Caco-2 (cell line): ENCODE results near the gene TNPO3. TPM values are rescaled to one million over a fixed set of nuclear protein-coding genes. Genes with fewer than 3 reads are reported as not detected.

Experiments
- BruUV-seq: library from RNA; stranded (reverse); fragments of 400-500 nt; replicated peaks from 2 replicates; lab custom pipeline; 2021; lab: Mats Ljungman, UMichigan
- CTCF ChIA-PET: fragments of 300-600 bp; sonication (Branson Sonifier 250); formaldehyde crosslinking; loops from one replicate; lab custom pipeline; 2022; ENCODE audit warnings: antibody characterized with exemption; lab: Charles Lee
- POLR2A ChIA-PET: fragments of 300-600 bp; sonication (Branson Sonifier 250); formaldehyde crosslinking; loops from one replicate; lab custom pipeline; 2022; ENCODE audit warnings: antibody characterized with exemption; lab: Charles Lee
- DNase-seq, 2 experiments: peaks; one replicate each; pipeline versions ENCODE4 v3.0.0 to v3.0.0-alpha.2; 2020 to 2022
- H3K27me3 ChIP-seq: replicated peaks from 2 replicates; pipeline ENCODE4 v1.6.0; 2011; ENCODE audit warnings: low read length; ENCODE audit not compliant: control insufficient read depth, insufficient read depth
- H3K36me3 ChIP-seq: 2 replicates; pipeline ENCODE4 v1.5.1; 2011; ENCODE audit warnings: low read length; ENCODE audit not compliant: control insufficient read depth, insufficient read depth
- H3K4me1 ChIP-seq: fragments of 250-450 bp; sonication (Bioruptor Pico); 2 replicates; pipeline ENCODE4 v1.5.1; 2020; ENCODE audit warnings: mild to moderate bottlenecking
- H3K4me3 ChIP-seq: 2 replicates; pipeline ENCODE4 v1.5.1; 2011; ENCODE audit warnings: low read depth, mild to moderate bottlenecking, control low read depth, low read length
- H3K9me3 ChIP-seq: fragments of 250-450 bp; sonication (Bioruptor Pico); 2 replicates; pipeline ENCODE4 v1.5.1; 2020; ENCODE audit warnings: mild to moderate bottlenecking, moderate library complexity
- H3K27ac Mint-ChIP-seq: one replicate; pipeline ENCODE4 v1.8.0; 2022; ENCODE audit warnings: mixed read lengths; ENCODE audit not compliant: unreplicated experiment
- H3K27me3 Mint-ChIP-seq: one replicate; pipeline ENCODE4 v1.8.0; 2022; ENCODE audit warnings: mixed read lengths; ENCODE audit not compliant: insufficient read depth, unreplicated experiment
- H3K36me3 Mint-ChIP-seq: one replicate; pipeline ENCODE4 v1.8.0; 2022; ENCODE audit warnings: mild to moderate bottlenecking, mixed read lengths; ENCODE audit not compliant: insufficient read depth, unreplicated experiment
- H3K4me1 Mint-ChIP-seq: one replicate; pipeline ENCODE4 v1.8.0; 2022; ENCODE audit warnings: low read depth, mixed read lengths; ENCODE audit not compliant: unreplicated experiment
- H3K4me3 Mint-ChIP-seq: one replicate; pipeline ENCODE4 v1.8.0; 2022; ENCODE audit warnings: mild to moderate bottlenecking, moderate library complexity, mixed read lengths; ENCODE audit not compliant: unreplicated experiment
- H3K9me3 Mint-ChIP-seq: one replicate; pipeline ENCODE4 v1.8.0; 2022; ENCODE audit warnings: mixed read lengths; ENCODE audit not compliant: unreplicated experiment
- intact Hi-C: fragments of 100-400 bp; cut with micrococcal nuclease; formaldehyde crosslinking; loops from one replicate; pipeline ENCODE4 v1.10.0; 2022; ENCODE audit not compliant: unreplicated experiment
- total RNA-seq: library from RNA; stranded (reverse); gene quantifications from 2 replicates; pipeline ENCODE4 v1.2.3, GENCODE V29; 2022
- TF ChIP-seq, protein P1 (sequence below), 2 experiments: fragments of 200-600 bp in 1 of 2; IDR thresholded peaks; 1 replicate in 1 of 2; 2 replicates in 1 of 2; pipeline versions ENCODE4 v1.5.1 to v1.8.0; 2011 to 2022; ENCODE audit warnings: antibody characterized with exemption in 1 of 2, control low read depth in 1 of 2, inconsistent platforms in 1 of 2, low read depth in 1 of 2, low read length in 1 of 2, mild to moderate bottlenecking in 1 of 2, moderate library complexity in 1 of 2; ENCODE audit not compliant: insufficient read depth in 1 of 2, severe bottlenecking in 1 of 2, unreplicated experiment in 1 of 2

TNPO3 gene
- total RNA-seq, 1 experiment from 2014 or later, result 59.8 TPM

DNA sequence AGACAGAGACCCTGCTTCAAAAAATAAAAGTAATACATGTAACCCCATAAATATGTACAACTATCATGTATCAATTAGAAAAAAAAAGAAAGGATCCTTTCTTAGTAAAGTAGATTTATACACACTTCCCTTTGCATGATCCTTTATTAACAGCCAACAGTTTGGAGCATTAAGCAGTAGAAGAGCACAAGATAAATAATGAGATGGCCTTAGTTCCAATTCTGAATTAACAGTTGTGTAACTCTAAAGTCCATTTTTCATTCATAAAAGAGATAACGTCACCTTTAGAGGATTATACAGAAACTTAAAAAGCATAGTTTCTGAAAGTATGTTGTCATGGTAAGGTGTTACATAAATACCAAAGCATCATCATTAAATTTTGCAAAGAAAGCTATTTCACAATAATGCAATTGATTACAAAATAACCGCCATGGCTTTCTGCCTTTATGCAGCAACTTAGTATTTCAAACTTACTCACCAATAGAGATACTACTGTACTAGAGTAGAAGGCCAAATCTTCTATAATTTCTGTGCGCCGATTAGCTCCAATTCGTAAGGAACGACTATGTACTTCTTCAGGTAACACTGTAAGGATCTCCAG is 40.3 kb downstream of the TNPO3 start:
- no peaks in the 10 kb centered on the region for H3K27me3 ChIP-seq
- no peak overlapping the region for H3K4me3 ChIP-seq
- intact Hi-C loops, result no loop called here
- H3K27ac Mint-ChIP-seq, result no peak overlapping the region
- no peaks in the 10 kb centered on the region for H3K9me3 Mint-ChIP-seq
- no peaks in the 10 kb centered on the region for H3K27me3 Mint-ChIP-seq
- ChIA-PET CTCF (no interaction called here), POLR2A (no interaction called here)
- no peaks in the 10 kb centered on the region for H3K4me1 ChIP-seq
- BruUV-seq, result no TSS peak
- no peaks in the 10 kb centered on the region for H3K9me3 ChIP-seq
- no peaks in the 10 kb centered on the region; the same call in 1 of the 2 replicates for H3K36me3 ChIP-seq
- H3K4me3 Mint-ChIP-seq, result no peak overlapping the region
- TF ChIP-seq, protein P1, sequence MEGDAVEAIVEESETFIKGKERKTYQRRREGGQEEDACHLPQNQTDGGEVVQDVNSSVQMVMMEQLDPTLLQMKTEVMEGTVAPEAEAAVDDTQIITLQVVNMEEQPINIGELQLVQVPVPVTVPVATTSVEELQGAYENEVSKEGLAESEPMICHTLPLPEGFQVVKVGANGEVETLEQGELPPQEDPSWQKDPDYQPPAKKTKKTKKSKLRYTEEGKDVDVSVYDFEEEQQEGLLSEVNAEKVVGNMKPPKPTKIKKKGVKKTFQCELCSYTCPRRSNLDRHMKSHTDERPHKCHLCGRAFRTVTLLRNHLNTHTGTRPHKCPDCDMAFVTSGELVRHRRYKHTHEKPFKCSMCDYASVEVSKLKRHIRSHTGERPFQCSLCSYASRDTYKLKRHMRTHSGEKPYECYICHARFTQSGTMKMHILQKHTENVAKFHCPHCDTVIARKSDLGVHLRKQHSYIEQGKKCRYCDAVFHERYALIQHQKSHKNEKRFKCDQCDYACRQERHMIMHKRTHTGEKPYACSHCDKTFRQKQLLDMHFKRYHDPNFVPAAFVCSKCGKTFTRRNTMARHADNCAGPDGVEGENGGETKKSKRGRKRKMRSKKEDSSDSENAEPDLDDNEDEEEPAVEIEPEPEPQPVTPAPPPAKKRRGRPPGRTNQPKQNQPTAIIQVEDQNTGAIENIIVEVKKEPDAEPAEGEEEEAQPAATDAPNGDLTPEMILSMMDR (IDR thresholded peaks at IDR 0.05; ENCODE audit: insufficient read depth in 1 of 2, low read depth in 1 of 2, low read length in 1 of 2, severe bottlenecking in 1 of 2, unreplicated experiment in 1 of 2), result no peak
- DNase-seq, result no peak
- H3K4me1 Mint-ChIP-seq, result peaks cover 15% of the 10 kb centered on the region
- peaks cover 49% of the 10 kb centered on the region for H3K36me3 Mint-ChIP-seq

DNA sequence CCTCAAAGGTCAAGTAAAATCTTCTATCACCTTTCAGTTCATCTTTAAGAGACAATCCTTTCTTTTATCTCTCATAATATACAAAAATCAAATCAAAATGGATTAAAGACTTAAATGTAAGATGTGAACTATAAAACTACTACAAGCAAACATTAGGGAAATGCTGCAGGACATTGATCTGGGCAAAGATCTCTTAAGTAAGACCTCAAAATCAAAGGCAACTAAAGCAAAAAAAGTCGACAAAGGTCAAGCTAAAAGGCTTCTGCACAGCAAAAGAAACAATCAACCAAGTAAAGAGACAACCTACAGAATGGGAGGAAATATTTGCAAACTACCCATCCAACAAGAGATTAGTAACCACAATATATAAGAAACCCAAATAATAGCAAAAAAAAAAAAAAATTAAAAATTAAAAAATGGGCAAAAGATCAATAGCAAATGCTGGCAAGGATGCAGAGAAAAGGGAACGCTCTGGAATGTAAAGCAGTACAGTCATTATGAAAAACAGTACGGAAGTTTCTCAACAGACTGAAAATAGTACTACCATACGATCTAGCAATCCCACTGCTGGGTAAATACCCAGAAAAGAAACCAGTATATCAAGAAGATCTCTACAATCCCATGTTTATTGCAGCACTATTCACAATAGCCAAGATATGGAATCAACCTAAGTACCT is 41.7 kb downstream of the TNPO3 start:
- intact Hi-C loops, result no loop called here
- peaks cover 15% of the 10 kb centered on the region for H3K4me1 Mint-ChIP-seq
- CTCF ChIA-PET, result no interaction called here

DNA sequence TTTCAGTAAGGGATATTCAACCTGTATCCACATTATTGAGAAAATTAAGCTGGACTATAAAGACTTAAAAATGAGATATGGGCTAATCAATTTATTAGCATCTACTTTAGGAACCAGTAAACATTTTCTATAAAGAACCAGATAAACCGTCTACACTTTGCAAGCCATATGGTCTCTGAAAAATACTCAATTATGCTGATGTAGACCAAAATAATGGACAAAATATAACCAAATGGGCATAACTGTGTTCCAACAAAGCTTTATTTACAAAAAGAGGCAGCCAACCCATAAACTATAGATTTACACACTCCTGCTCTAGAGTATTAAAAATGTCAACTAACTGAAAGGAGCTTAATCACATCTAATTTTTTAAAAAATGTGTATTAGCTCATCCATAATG is 42.3 kb downstream of the TNPO3 start:
- Histone ChIP-seq H3K36me3 (no peaks in the 10 kb centered on the region; the same call in 1 of the 2 replicates), H3K4me3 (no peak overlapping the region), H3K4me1 (no peaks in the 10 kb centered on the region), H3K9me3 (no peaks in the 10 kb centered on the region), H3K27me3 (no peaks in the 10 kb centered on the region)
- H3K4me1 Mint-ChIP-seq, result peaks cover 13% of the 10 kb centered on the region
- intact Hi-C loops, result no loop called here
- ChIA-PET CTCF (no interaction called here), POLR2A (no interaction called here)
- BruUV-seq, result no TSS peak
- H3K36me3 Mint-ChIP-seq, result peaks cover 58% of the 10 kb centered on the region
- no peak for DNase-seq
- no peaks in the 10 kb centered on the region for H3K27me3 Mint-ChIP-seq
- no peak overlapping the region for H3K27ac Mint-ChIP-seq
- H3K9me3 Mint-ChIP-seq, result no peaks in the 10 kb centered on the region
- TF ChIP-seq, protein P1 (IDR thresholded peaks at IDR 0.05; ENCODE audit: insufficient read depth in 1 of 2, low read depth in 1 of 2, low read length in 1 of 2, severe bottlenecking in 1 of 2, unreplicated experiment in 1 of 2), result no peak
- H3K4me3 Mint-ChIP-seq, result no peak overlapping the region

More for the DNA sequence above, 41.7 kb downstream of the TNPO3 start:
- Histone ChIP-seq H3K4me1 (no peaks in the 10 kb centered on the region), H3K9me3 (no peaks in the 10 kb centered on the region), H3K36me3 (no peaks in the 10 kb centered on the region; the same call in 1 of the 2 replicates), H3K4me3 (no peak overlapping the region), H3K27me3 (no peaks in the 10 kb centered on the region)
- no peak overlapping the region for H3K27ac Mint-ChIP-seq
- H3K27me3 Mint-ChIP-seq, result no peaks in the 10 kb centered on the region
- no peaks in the 10 kb centered on the region for H3K9me3 Mint-ChIP-seq
- no peak for DNase-seq
- no TSS peak for BruUV-seq
- H3K36me3 Mint-ChIP-seq, result peaks cover 58% of the 10 kb centered on the region
- TF ChIP-seq, protein P1 (IDR thresholded peaks at IDR 0.05; ENCODE audit: insufficient read depth in 1 of 2, low read depth in 1 of 2, low read length in 1 of 2, severe bottlenecking in 1 of 2, unreplicated experiment in 1 of 2), result no peak
- POLR2A ChIA-PET, result no interaction called here
- no peak overlapping the region for H3K4me3 Mint-ChIP-seq
